ENCODE data around the gene SLC1A4. TPM values are rescaled to one million over a fixed set of nuclear protein-coding genes. Genes with fewer than 3 reads are reported as not detected.

Gene SLC1A4
- total RNA-seq, 6 donors from 2014 or later: 5.2 to 15.2 (median 9.7) TPM

- Histone ChIP-seq H3K36me3 (peaks cover 0 to 27% (median 14%) of the 10 kb centered on the region in 4 donors), H3K4me1 (no peaks in the 10 kb centered on the region), H3K27ac (no peak overlapping the region), H3K9me3 (no peaks in the 10 kb centered on the region), H3K27me3 (no peaks in the 10 kb centered on the region), H3K4me3 (no peak overlapping the region)
- ATAC-seq (ENCODE audit: low FRiP score in 2 of 2) (no peak), DNase-seq (no peak)
- 93 to 96% methylated on average over 5 of the region's 5 CpGs for WGBS, 2 donors
- TF ChIP-seq CTCF (IDR thresholded peaks at IDR 0.05) (no peak), EP300 (IDR thresholded peaks at IDR 0.05) (no peak), POLR2AphosphoS5 (IDR thresholded peaks at IDR 0.05) (no peak), POLR2A (IDR thresholded peaks at IDR 0.05) (no peak)
These were observed 26.5 kb downstream of the SLC1A4 start for GRCh38 chr2:65015731-65016130.

GRCh38 chr2:65016789-65017188 is 27.6 kb downstream of the SLC1A4 start:
- ATAC-seq (ENCODE audit: low FRiP score in 2 of 2) (no peak), DNase-seq (no peak)
- H3K4me3 ChIP-seq: no peak overlapping the region
- H3K36me3 ChIP-seq: peaks cover 0 to 31% (median 12%) of the 10 kb centered on the region in 4 donors
- TF ChIP-seq POLR2AphosphoS5 (IDR thresholded peaks at IDR 0.05) (no peak), EP300 (IDR thresholded peaks at IDR 0.05) (no peak), POLR2A (IDR thresholded peaks at IDR 0.05) (no peak), CTCF (IDR thresholded peaks at IDR 0.05) (no peak)
- WGBS, 2 donors: 93 to 94% methylated on average over 6 of the region's 6 CpGs
- no peaks in the 10 kb centered on the region for H3K4me1 ChIP-seq
- H3K27ac ChIP-seq: peak overlapping the region in 1 of 4 donors; percentile 70
- no peaks in the 10 kb centered on the region for H3K9me3 ChIP-seq
- H3K27me3 ChIP-seq: no peaks in the 10 kb centered on the region

DNA sequence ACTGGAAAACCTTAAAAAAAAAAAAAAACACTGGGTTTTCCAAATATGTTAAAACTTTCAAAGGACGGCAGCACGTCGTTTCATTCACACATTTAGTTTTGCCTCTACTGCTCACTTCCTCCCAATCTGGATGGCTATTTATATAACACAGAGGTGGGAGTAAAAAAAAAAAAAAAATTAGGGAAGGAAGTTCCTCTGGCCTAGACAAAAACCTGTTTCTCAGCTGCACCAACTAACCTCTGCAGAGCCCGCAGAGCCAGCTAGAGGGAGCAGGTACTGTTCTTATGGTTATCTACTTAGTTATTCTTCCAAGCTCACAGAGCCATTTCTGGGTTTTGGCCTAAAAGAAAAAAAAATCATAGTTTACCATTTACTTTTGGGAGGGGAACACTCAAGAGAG is 28.1 kb downstream of the SLC1A4 start:
- Histone ChIP-seq H3K4me3 (no peak overlapping the region), H3K27ac (peak overlapping the region in 2 of 4 donors; percentile 36 to 70), H3K36me3 (peaks cover 0 to 29% (median 12%) of the 10 kb centered on the region in 4 donors), H3K4me1 (no peaks in the 10 kb centered on the region), H3K27me3 (no peaks in the 10 kb centered on the region), H3K9me3 (no peaks in the 10 kb centered on the region)
- TF ChIP-seq POLR2A (IDR thresholded peaks at IDR 0.05) (no peak), CTCF (IDR thresholded peaks at IDR 0.05) (no peak), EP300 (IDR thresholded peaks at IDR 0.05) (no peak), POLR2AphosphoS5 (IDR thresholded peaks at IDR 0.05) (no peak)
- WGBS, 2 donors: 54 to 61% methylated on average over 4 of the region's 4 CpGs
- peak in 1 of 2 donors; percentile 57 for ATAC-seq (ENCODE audit: low FRiP score in 2 of 2)
- DNase-seq: peak in 1 of 2 donors; percentile 25

DNA sequence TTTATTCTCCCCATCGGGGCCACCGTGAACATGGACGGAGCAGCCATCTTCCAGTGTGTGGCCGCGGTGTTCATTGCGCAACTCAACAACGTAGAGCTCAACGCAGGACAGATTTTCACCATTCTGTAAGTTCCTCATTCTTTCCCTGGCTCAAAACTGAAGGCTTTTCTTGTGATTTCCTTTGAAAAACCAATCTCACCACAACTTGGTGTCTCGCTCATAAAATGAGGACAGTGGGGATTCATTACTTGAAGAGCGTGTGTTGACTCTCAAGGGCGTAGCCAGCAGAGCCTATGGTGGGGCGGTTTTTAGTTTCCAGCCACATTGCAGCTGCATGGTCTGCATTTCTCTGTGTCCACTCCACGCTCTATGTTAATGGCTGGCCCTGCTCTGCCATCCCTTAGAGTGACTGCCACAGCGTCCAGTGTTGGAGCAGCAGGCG is 29.0 kb downstream of the SLC1A4 start:
- no peaks in the 10 kb centered on the region for H3K4me1 ChIP-seq
- no peaks in the 10 kb centered on the region for H3K9me3 ChIP-seq
- ATAC-seq (ENCODE audit: low FRiP score in 2 of 2) (peak; percentile 44 to 83), DNase-seq (peak in 1 of 2 donors; percentile 67)
- no peaks in the 10 kb centered on the region for H3K27me3 ChIP-seq
- H3K36me3 ChIP-seq: peaks cover 0 to 29% (median 10%) of the 10 kb centered on the region in 4 donors
- H3K27ac ChIP-seq: peak overlapping the region; percentile 49 to 74 (median 68)
- 76 to 82% methylated on average over 15 of the region's 15 CpGs for WGBS, 2 donors
- H3K4me3 ChIP-seq: peak overlapping the region in 1 of 4 donors; percentile 8
- TF ChIP-seq POLR2AphosphoS5 (IDR thresholded peaks at IDR 0.05) (no peak), POLR2A (IDR thresholded peaks at IDR 0.05) (no peak), EP300 (IDR thresholded peaks at IDR 0.05) (no peak), CTCF (IDR thresholded peaks at IDR 0.05) (no peak)

- Histone ChIP-seq H3K4me3 (no peak overlapping the region), H3K27ac (peak overlapping the region in 2 of 4 donors; percentile 65 to 70), H3K36me3 (peaks cover 0 to 29% (median 10%) of the 10 kb centered on the region in 4 donors), H3K9me3 (no peaks in the 10 kb centered on the region), H3K4me1 (no peaks in the 10 kb centered on the region), H3K27me3 (no peaks in the 10 kb centered on the region)
- 89 to 96% methylated on average over 1 of the region's 1 CpG for WGBS, 2 donors
- no peak for DNase-seq
- ATAC-seq (ENCODE audit: low FRiP score in 2 of 2): no peak
- TF ChIP-seq POLR2AphosphoS5 (IDR thresholded peaks at IDR 0.05): no peak
- TF ChIP-seq EP300 (IDR thresholded peaks at IDR 0.05): no peak
- no peak for TF ChIP-seq POLR2A (IDR thresholded peaks at IDR 0.05)
- no peak for TF ChIP-seq CTCF (IDR thresholded peaks at IDR 0.05)
These were observed 29.8 kb downstream of the SLC1A4 start for GRCh38 chr2:65019010-65019409.
